Esophagus muscularis mucosa (tissue), 4 donors: Measurements from ENCODE around the gene WSCD2. TPM values are rescaled to one million over a fixed set of nuclear protein-coding genes. Genes with fewer than 3 reads are reported as not detected.

Experiments used
- DNase-seq: peaks from one replicate; pipeline ENCODE4 v3.0.0-alpha.2; 2017; ENCODE audit errors: extremely low spot score
- H3K27ac ChIP-seq, 4 donors: fragments of 200-600 bp; sonication (generic); replicated peaks in 1 of 4; 1 replicate in 3 of 4; 2 replicates in 1 of 4; pipeline ENCODE4 v1.5.1; 2016 to 2019; ENCODE audit warnings: mild to moderate bottlenecking in 1 of 4
- H3K27me3 ChIP-seq, 4 donors: fragments of 200-600 bp; sonication (generic); one replicate each; pipeline versions ENCODE4 v1.5.1 to v1.6.0; 2016 to 2019
- H3K36me3 ChIP-seq, 4 donors: fragments of 200-600 bp; sonication (generic); one replicate each; pipeline ENCODE4 v1.5.1; 2016 to 2019
- H3K4me1 ChIP-seq, 4 donors: fragments of 200-600 bp; sonication (generic); one replicate each; pipeline ENCODE4 v1.5.1; 2016 to 2019
- H3K4me3 ChIP-seq, 4 donors: fragments of 200-600 bp; sonication (generic); 1 replicate in 2 of 4; 2 replicates in 2 of 4; pipeline ENCODE4 v1.5.1; 2016 to 2019; ENCODE audit warnings: mild to moderate bottlenecking in 4 of 4, moderate library complexity in 1 of 4
- H3K9me3 ChIP-seq, 4 donors: fragments of 200-600 bp; sonication (generic); 1 replicate in 3 of 4; 2 replicates in 1 of 4; pipeline ENCODE4 v1.5.1; 2016 to 2019
- CTCF ChIP-seq, 3 experiments: fragments of 200-600 bp in 2 of 3; fragments of 450-650 bp in 1 of 3; sonication (generic) in 2 of 3; IDR thresholded peaks; one replicate each; pipeline ENCODE4 v1.5.1; 2017 to 2019; ENCODE audit warnings: antibody characterized with exemption in 3 of 3, mild to moderate bottlenecking in 2 of 3, moderate library complexity in 1 of 3
- EP300 ChIP-seq: sonication (generic); formaldehyde crosslinking; IDR thresholded peaks from one replicate; pipeline ENCODE4 v1.6.1; 2017; ENCODE audit warnings: antibody characterized with exemption
- POLR2A ChIP-seq: fragments of 450-650 bp; IDR thresholded peaks from one replicate; pipeline ENCODE4 v1.6.1; 2017; ENCODE audit warnings: antibody characterized with exemption, moderate library complexity, mild to moderate bottlenecking, low read depth
- POLR2AphosphoS5 ChIP-seq, 2 donors: sonication (generic); formaldehyde crosslinking; IDR thresholded peaks; one replicate each; pipeline ENCODE4 v1.6.1; 2017; ENCODE audit warnings: antibody characterized with exemption in 2 of 2
- WGBS: methylation state at CpG from one replicate; pipeline ENCODE4 v1.1.5; 2018; 5-methylcytosine and 5-hydroxymethylcytosine counted together
- intact Hi-C: fragments of 100-400 bp; cut with DNase I; formaldehyde crosslinking; loops from one replicate; pipeline ENCODE4 v1.15.1; 2023
- total RNA-seq, 4 donors: library from RNA; depleted of rRNA; stranded (reverse); fragments of >200 nt; gene quantifications; one replicate each; pipeline versions ENCODE4 v1.1.0 to v1.2.1, GENCODE V29; 2016

WSCD2 gene
- total RNA-seq, 4 donors from 2014 or later: 24.7 to 47.9 (median 30.4) TPM

- Histone ChIP-seq H3K36me3 (no peaks in the 10 kb centered on the region), H3K4me1 (peaks cover 0 to 40% (median 33%) of the 10 kb centered on the region in 4 donors), H3K27me3 (no peaks in the 10 kb centered on the region), H3K27ac (no peak overlapping the region), H3K9me3 (no peaks in the 10 kb centered on the region), H3K4me3 (no peak overlapping the region)
- intact Hi-C loops: no loop called here
- WGBS: 80% methylated on average over 1 of the region's 1 CpG
- DNase-seq: no peak
- TF ChIP-seq EP300 (no peak), CTCF (IDR thresholded peaks at IDR 0.05) (no peak), POLR2A (no peak), POLR2AphosphoS5 (IDR thresholded peaks at IDR 0.05) (no peak)
Measured at GRCh38 chr12:108104657-108105056, 24.4 kb upstream of the WSCD2 start.

- no CpG with 5 or more reads among the region's 1 CpG for WGBS
- Histone ChIP-seq H3K4me1 (peaks cover 0 to 33% (median 23%) of the 10 kb centered on the region in 4 donors), H3K9me3 (no peaks in the 10 kb centered on the region), H3K27ac (peak overlapping the region; percentile 47 to 80 (median 75)), H3K36me3 (no peaks in the 10 kb centered on the region), H3K4me3 (no peak overlapping the region), H3K27me3 (no peaks in the 10 kb centered on the region)
- intact Hi-C loops: no loop called here
- TF ChIP-seq POLR2A: no peak
- TF ChIP-seq CTCF (IDR thresholded peaks at IDR 0.05): no peak
- DNase-seq: no peak
Measured at GRCh38 chr12:108106599-108106998, 22.5 kb upstream of the WSCD2 start.

- Histone ChIP-seq H3K4me3 (no peak overlapping the region), H3K4me1 (peaks cover 0 to 33% (median 23%) of the 10 kb centered on the region in 4 donors), H3K27me3 (no peaks in the 10 kb centered on the region), H3K27ac (peak overlapping the region; percentile 47 to 80 (median 75)), H3K36me3 (no peaks in the 10 kb centered on the region), H3K9me3 (no peaks in the 10 kb centered on the region)
- intact Hi-C loops: no loop called here
- DNase-seq: no peak
- 42% methylated on average over 4 of the region's 4 CpGs for WGBS
- TF ChIP-seq EP300 (no peak), POLR2A (no peak), CTCF (IDR thresholded peaks at IDR 0.05) (no peak), POLR2AphosphoS5 (IDR thresholded peaks at IDR 0.05) (peak in 1 of 2 donors; percentile 14)
Measured at GRCh38 chr12:108107293-108107692, 21.8 kb upstream of the WSCD2 start.

GRCh38 chr12:108109504-108109903 lies 19.6 kb upstream of the WSCD2 start:
- Histone ChIP-seq H3K27ac (peak overlapping the region in 3 of 4 donors; percentile 80 to 86 (median 84)), H3K9me3 (no peaks in the 10 kb centered on the region), H3K27me3 (no peaks in the 10 kb centered on the region), H3K4me1 (peaks cover 16 to 52% (median 46%) of the 10 kb centered on the region in 4 donors), H3K36me3 (no peaks in the 10 kb centered on the region), H3K4me3 (no peak overlapping the region)
- no peak for DNase-seq
- WGBS: 70% methylated on average over 3 of the region's 3 CpGs
- no peak for TF ChIP-seq POLR2AphosphoS5 (IDR thresholded peaks at IDR 0.05)
- no peak for TF ChIP-seq CTCF (IDR thresholded peaks at IDR 0.05)
- no peak for TF ChIP-seq POLR2A
- no peak for TF ChIP-seq EP300
- intact Hi-C loops: no loop called here

GRCh38 chr12:108109954-108110353 lies 19.1 kb upstream of the WSCD2 start:
- no peaks in the 10 kb centered on the region for H3K36me3 ChIP-seq
- no peaks in the 10 kb centered on the region for H3K27me3 ChIP-seq
- intact Hi-C loops: no loop called here
- peaks cover 16 to 57% (median 48%) of the 10 kb centered on the region in 4 donors for H3K4me1 ChIP-seq
- no peak overlapping the region for H3K4me3 ChIP-seq
- H3K27ac ChIP-seq: peak overlapping the region; percentile 31 to 86 (median 82)
- DNase-seq: no peak
- WGBS: 74% methylated on average over 4 of the region's 4 CpGs
- TF ChIP-seq CTCF (IDR thresholded peaks at IDR 0.05): no peak
- no peak for TF ChIP-seq EP300
- TF ChIP-seq POLR2AphosphoS5 (IDR thresholded peaks at IDR 0.05): no peak
- no peak for TF ChIP-seq POLR2A
- H3K9me3 ChIP-seq: no peaks in the 10 kb centered on the region
